HG02852 (cell line): Measurements from ENCODE around the gene NUDT14.

Source experiments
- ATAC-seq: cut with Tn5 transposase; IDR thresholded peaks from one replicate; pipeline ENCODE4 v1.9.1; 2021; ENCODE audit warnings: mild to moderate bottlenecking, moderate library complexity; ENCODE audit not compliant: unreplicated experiment

Gene NUDT14

GRCh38 chr14:105137481-105138020 lies 43.6 kb downstream of the NUDT14 start:
- no peak for ATAC-seq

GRCh38 chr14:105136401-105137322 lies 44.5 kb downstream of the NUDT14 start:
- no peak for ATAC-seq

- ATAC-seq: no peak
Measured at GRCh38 chr14:105135700-105136395, 45.3 kb downstream of the NUDT14 start.

- no peak for ATAC-seq
Measured at GRCh38 chr14:105132921-105133654, 48.0 kb downstream of the NUDT14 start.

GRCh38 chr14:105131241-105131640 lies 49.9 kb downstream of the NUDT14 start:
- no peak for ATAC-seq

GRCh38 chr14:105128059-105128458 lies 53.1 kb downstream of the NUDT14 start:
- ATAC-seq: no peak

- ATAC-seq: no peak
Measured at GRCh38 chr14:105126981-105127329, 54.2 kb downstream of the NUDT14 start.

GRCh38 chr14:105126126-105126980 lies 54.8 kb downstream of the NUDT14 start:
- ATAC-seq: no peak

GRCh38 chr14:105124823-105125222 lies 56.3 kb downstream of the NUDT14 start:
- no peak for ATAC-seq

- ATAC-seq: no peak
Measured at GRCh38 chr14:105123981-105124765, 56.9 kb downstream of the NUDT14 start.

- no peak for ATAC-seq
Measured at GRCh38 chr14:105123064-105123665, 57.9 kb downstream of the NUDT14 start.
